Lung (tissue), 12 donors: ENCODE measurements around the gene SAMD4A. TPM values are rescaled to one million over a fixed set of nuclear protein-coding genes. Genes with fewer than 3 reads are reported as not detected.

Source experiments
- ATAC-seq: fragments of 200-7000 bp; cut with Tn5 transposase; one replicate; pipeline ENCODE4 v1.9.1; 2020; ENCODE audit warnings: moderate number of reproducible peaks; ENCODE audit not compliant: insufficient read depth, low FRiP score
- DNase-seq, 3 donors: peaks; one replicate each; pipeline ENCODE4 v3.0.0-alpha.2; 2013 to 2017
- H3K27ac ChIP-seq, 2 donors: one replicate each; pipeline ENCODE4 v1.5.1; 2013; ENCODE audit warnings: mild to moderate bottlenecking in 2 of 2, moderate library complexity in 2 of 2, control low read depth in 1 of 2, inconsistent platforms in 1 of 2, low read depth in 1 of 2, low read length in 1 of 2
- H3K27me3 ChIP-seq, 3 donors: one replicate each; pipeline ENCODE4 v1.5.1; 2013; ENCODE audit warnings: low read length in 2 of 3; ENCODE audit not compliant: control insufficient read depth in 3 of 3, insufficient read depth in 3 of 3
- H3K36me3 ChIP-seq, 4 donors: one replicate each; pipeline ENCODE4 v1.5.1; 2013; ENCODE audit warnings: low read length in 4 of 4, mild to moderate bottlenecking in 1 of 4, moderate library complexity in 1 of 4; ENCODE audit not compliant: control insufficient read depth in 4 of 4, insufficient read depth in 4 of 4
- H3K4me1 ChIP-seq, 5 donors: one replicate each; pipeline ENCODE4 v1.5.1; 2013; ENCODE audit warnings: low read length in 5 of 5, mild to moderate bottlenecking in 2 of 5, moderate library complexity in 1 of 5; ENCODE audit not compliant: control insufficient read depth in 5 of 5, insufficient read depth in 5 of 5
- H3K4me3 ChIP-seq: one replicate; pipeline ENCODE4 v1.5.1; 2013; ENCODE audit warnings: mild to moderate bottlenecking, control low read depth, moderate library complexity
- H3K9ac ChIP-seq, 2 donors: one replicate each; pipeline ENCODE4 v1.5.1; 2013; ENCODE audit warnings: low read length in 2 of 2, control low read depth in 1 of 2; ENCODE audit not compliant: insufficient read depth in 1 of 2
- H3K9me3 ChIP-seq, 4 donors: one replicate each; pipeline ENCODE4 v1.5.1; 2013; ENCODE audit warnings: low read length in 3 of 4, mild to moderate bottlenecking in 1 of 4, moderate library complexity in 1 of 4; ENCODE audit not compliant: control insufficient read depth in 4 of 4, insufficient read depth in 3 of 4
- CTCF ChIP-seq: IDR thresholded peaks from 2 replicates; pipeline ENCODE4 v1.5.1; 2012; ENCODE audit warnings: mild to moderate bottlenecking; ENCODE audit errors: control extremely low read depth, extremely low read depth
- WGBS, 2 donors: extraction: QIAGEN DNeasy Blood & Tissue Kit; methylation state at CpG; one replicate each; pipeline ENCODE4 v1.1.7; 2013; 5-methylcytosine and 5-hydroxymethylcytosine counted together
- polyA plus RNA-seq, 2 donors: library from polyadenylated mRNA; stranded (reverse); fragments of 200-250 nt; gene quantifications; one replicate each; pipeline ENCODE4 v1.2.1, GENCODE V29; 2013
- total RNA-seq, 2 donors: library from RNA; depleted of rRNA in 1 of 2; stranded (reverse); fragments of >200 nt in 1 of 2; gene quantifications; one replicate each; pipeline ENCODE4 v1.2.1, GENCODE V29; 2014 to 2021
- donor health status: control.
- donor health status: control.
- donor health status: Bipolar disorder and iron deficiency.
- donor health status: healthy.
- donor health status: DM: yes; HTN: yes; CAD: no.

The SAMD4A gene
- total and polyA plus RNA-seq, 4 donors, result 5.8 to 26.6 (median 16.2) TPM

- ATAC-seq, result no peak
- Histone ChIP-seq H3K9ac (no peak overlapping the region), H3K4me1 (peaks cover 4 to 19% (median 10%) of the 10 kb centered on the region in 5 donors), H3K27ac (peak overlapping the region in 1 of 2 donors; percentile 92), H3K4me3 (no peak overlapping the region), H3K36me3 (peaks cover 3 to 16% (median 9%) of the 10 kb centered on the region in 4 donors), H3K9me3 (peaks cover 0 to 2% (median 0%) of the 10 kb centered on the region in 4 donors), H3K27me3 (no peaks in the 10 kb centered on the region)
- 51 to 72% methylated on average over 3 of the region's 3 CpGs for WGBS, 2 donors
- no peak for TF ChIP-seq CTCF
- no peak for DNase-seq
These were observed 219.9 kb downstream of the SAMD4A start for GRCh38 chr14:54786838-54787237.

- Histone ChIP-seq H3K9me3 (peaks cover 0 to 2% (median 0%) of the 10 kb centered on the region in 4 donors), H3K4me1 (peaks cover 4 to 15% (median 8%) of the 10 kb centered on the region in 5 donors), H3K9ac (no peak overlapping the region), H3K27ac (peak overlapping the region in 1 of 2 donors; percentile 92), H3K27me3 (no peaks in the 10 kb centered on the region), H3K36me3 (peaks cover 3 to 17% (median 9%) of the 10 kb centered on the region in 4 donors), H3K4me3 (no peak overlapping the region)
- 22 to 61% methylated on average over 1 of the region's 1 CpG for WGBS, 2 donors
- peak; percentile 50 for ATAC-seq
- no peak for TF ChIP-seq CTCF
- no peak for DNase-seq
These were observed 220.3 kb downstream of the SAMD4A start for GRCh38 chr14:54787261-54787660.

- H3K27ac ChIP-seq, result no peak overlapping the region
- H3K9me3 ChIP-seq, result peaks cover 0 to 2% (median 0%) of the 10 kb centered on the region in 4 donors
- ATAC-seq (no peak), DNase-seq (no peak)
- H3K4me1 ChIP-seq, result peaks cover 0 to 7% (median 0%) of the 10 kb centered on the region in 5 donors
- H3K27me3 ChIP-seq, result no peaks in the 10 kb centered on the region
- no peak overlapping the region for H3K4me3 ChIP-seq
- TF ChIP-seq CTCF, result no peak
- WGBS, 2 donors, result 93 to 94% methylated on average over 17 of the region's 17 CpGs
- peaks cover 3 to 18% (median 9%) of the 10 kb centered on the region in 4 donors for H3K36me3 ChIP-seq
- no peak overlapping the region for H3K9ac ChIP-seq
These were observed 221.8 kb downstream of the SAMD4A start for GRCh38 chr14:54788701-54789100.

GRCh38 chr14:54789166-54789565 is 222.2 kb downstream of the SAMD4A start:
- Histone ChIP-seq H3K9me3 (peaks cover 0 to 2% (median 0%) of the 10 kb centered on the region in 4 donors), H3K4me3 (no peak overlapping the region), H3K27me3 (no peaks in the 10 kb centered on the region), H3K36me3 (peaks cover 3 to 18% (median 9%) of the 10 kb centered on the region in 4 donors), H3K4me1 (peaks cover 0 to 7% (median 0%) of the 10 kb centered on the region in 5 donors), H3K9ac (no peak overlapping the region), H3K27ac (no peak overlapping the region)
- no peak for TF ChIP-seq CTCF
- ATAC-seq (no peak), DNase-seq (no peak)
- WGBS, 2 donors, result 91 to 94% methylated on average over 5 of the region's 5 CpGs
